GM19397 (cell line): Measurements from ENCODE around the gene PAN3.
A peak's percentile ranks its signal among the peaks of the same experiment; 100 is the strongest.

ENCODE experiments used
- ATAC-seq: cut with Tn5 transposase; IDR thresholded peaks from one replicate; pipeline ENCODE4 v1.9.1; 2021; ENCODE audit warnings: mild to moderate bottlenecking, moderate library complexity; ENCODE audit not compliant: unreplicated experiment

Gene PAN3

DNA sequence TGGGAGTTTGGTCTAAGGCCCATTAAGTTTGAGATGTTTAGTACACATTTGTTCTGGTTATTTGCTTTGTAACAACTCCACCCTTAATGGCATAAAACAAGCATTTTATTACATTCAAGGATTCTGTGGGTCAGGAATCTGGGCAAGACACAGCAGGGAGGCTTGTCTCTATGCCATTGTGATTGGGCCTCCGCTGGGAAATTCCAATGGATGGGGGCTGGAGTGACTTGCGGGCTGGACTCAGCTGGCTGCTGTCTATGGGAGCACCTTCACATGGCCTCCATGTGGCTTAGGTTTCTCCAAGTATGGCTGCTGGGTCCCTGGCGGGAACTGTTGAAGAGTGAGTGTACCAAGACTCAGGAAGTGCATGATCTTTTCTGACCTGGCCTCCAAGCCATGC lies 159.0 kb downstream of the PAN3 start:
- ATAC-seq = no peak

- no peak for ATAC-seq
Observed at GRCh38 chr13:28299916-28300315, 161.6 kb downstream of the PAN3 start.

DNA sequence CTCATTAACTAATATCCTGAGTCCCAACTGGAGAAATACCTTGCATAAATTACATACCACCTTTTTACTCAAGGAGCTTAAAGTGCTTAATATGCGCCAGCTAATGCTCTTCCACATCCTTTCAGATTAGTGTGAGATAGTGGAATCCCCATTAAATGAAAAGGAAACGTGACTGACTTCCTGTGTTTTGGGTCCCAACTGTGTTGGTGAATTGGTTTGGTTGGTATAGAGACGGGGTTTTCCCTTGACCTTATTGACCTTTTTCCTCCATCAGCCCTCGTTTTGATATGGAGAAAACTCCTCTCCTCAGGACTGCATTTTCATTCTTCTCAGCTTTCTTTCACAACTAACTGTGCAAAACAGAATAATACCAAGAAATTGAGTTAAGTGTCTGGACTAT lies 163.5 kb downstream of the PAN3 start:
- ATAC-seq = no peak

DNA sequence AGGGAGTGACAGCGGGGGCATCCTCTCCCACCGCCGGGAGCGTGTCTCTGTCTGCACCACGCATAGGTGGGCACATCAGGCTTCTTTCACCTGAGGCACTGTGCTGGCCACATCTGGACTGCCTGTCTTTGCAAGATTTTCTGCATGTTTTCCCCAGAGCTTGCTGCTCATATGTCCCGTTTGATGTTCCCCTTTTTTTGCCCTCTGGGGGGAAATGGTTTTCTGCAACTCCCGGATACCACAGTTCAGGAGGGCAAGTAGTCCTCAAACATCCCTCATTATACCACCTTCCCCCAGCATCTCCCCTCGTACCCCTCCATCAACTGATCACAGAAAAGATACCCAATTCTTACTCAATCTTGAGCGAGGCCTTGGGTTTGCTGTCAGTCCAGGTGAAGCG lies 168.0 kb downstream of the PAN3 start:
- no peak for ATAC-seq

DNA sequence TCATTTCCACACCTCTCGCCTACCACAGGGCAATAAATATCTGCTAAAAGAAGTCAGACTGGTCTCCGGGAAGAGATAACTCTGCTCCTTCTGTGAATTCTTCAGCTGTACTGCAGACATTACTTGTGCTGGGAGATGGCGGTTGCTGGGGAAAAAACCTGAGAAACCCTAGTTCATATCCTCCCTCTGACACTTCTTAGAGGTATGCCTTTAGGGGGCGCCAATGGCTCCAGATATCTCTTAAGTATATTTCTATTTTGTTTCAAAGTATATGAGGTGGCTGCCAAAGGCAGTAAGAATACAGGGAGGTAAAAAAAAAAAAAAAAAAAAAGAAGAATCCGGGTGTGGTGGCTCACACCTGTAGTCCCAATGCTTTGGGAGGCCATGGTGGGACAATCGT lies 175.2 kb downstream of the PAN3 start:
- no peak for ATAC-seq

GRCh38 chr13:28314879-28315278 lies 176.5 kb downstream of the PAN3 start:
- no peak for ATAC-seq

DNA sequence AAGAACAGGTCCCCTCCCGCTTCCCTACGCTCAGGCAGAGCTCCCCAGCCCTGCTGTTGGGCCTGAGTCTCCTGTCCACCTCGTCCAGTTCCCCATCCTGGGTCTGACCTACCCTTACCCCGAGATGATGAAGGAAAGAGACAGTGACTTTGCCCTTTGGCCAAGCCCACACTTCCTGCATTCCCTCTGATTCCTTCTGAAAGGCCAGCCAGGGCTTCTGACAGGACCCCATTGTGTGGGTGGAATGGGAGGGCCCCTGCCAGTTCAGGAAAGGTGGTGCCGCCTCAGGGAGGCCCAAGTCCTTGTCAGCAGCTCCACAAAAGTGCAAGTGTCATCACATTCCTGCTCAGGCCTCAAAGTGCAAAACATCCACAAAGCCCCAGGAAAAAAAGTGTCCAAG lies 177.8 kb downstream of the PAN3 start:
- ATAC-seq = no peak

DNA sequence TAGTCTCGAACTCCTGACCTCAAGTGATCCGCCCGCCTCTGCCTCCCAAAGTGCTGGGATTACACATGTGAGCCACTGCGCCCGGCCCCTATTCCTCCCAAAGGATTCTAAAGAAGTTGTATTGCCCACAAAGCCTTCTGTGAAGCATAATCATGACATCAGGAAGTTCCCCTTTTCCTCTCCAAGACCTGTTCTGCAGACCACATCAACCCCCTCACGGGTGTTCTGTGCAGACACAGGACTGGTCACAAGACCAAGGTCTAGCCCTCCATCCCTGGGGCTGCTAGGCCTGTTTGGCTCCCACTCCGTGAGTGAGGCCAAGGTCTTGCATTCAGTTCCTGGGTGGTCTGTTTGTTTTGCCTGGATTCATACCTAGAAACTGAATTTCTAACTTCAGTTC lies 178.5 kb downstream of the PAN3 start:
- no peak for ATAC-seq

- no peak for ATAC-seq
Observed at GRCh38 chr13:28318496-28318895, 180.2 kb downstream of the PAN3 start.

- ATAC-seq = no peak
Observed at GRCh38 chr13:28319528-28319927, 181.2 kb downstream of the PAN3 start.

GRCh38 chr13:28320209-28320608 lies 181.9 kb downstream of the PAN3 start:
- no peak for ATAC-seq

- no peak for ATAC-seq
Observed at GRCh38 chr13:28320884-28321574, 182.7 kb downstream of the PAN3 start.

DNA sequence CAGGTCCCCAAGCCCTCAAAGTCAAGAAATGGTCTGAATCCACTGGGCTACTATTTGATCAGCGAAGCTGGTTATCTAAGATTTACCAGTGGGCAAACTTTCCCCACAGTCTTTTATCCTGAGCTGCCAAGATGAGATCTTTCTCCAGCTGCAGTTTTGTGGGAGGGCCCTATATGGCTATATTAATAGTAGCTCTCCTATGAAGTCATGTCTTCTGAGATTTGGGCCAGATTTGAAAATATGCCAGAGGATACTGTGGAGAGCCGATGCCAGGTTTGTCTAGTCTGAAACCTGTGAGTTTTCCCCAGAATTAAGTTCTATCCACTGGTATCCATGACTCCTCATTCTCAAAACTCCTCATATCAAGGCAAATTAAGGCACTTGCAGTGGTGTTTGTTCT lies 183.4 kb downstream of the PAN3 start:
- ATAC-seq = no peak

GRCh38 chr13:28322256-28322905 lies 184.0 kb downstream of the PAN3 start:
- no peak for ATAC-seq

GRCh38 chr13:28324181-28324789 lies 185.9 kb downstream of the PAN3 start:
- ATAC-seq = peak; percentile 60

DNA sequence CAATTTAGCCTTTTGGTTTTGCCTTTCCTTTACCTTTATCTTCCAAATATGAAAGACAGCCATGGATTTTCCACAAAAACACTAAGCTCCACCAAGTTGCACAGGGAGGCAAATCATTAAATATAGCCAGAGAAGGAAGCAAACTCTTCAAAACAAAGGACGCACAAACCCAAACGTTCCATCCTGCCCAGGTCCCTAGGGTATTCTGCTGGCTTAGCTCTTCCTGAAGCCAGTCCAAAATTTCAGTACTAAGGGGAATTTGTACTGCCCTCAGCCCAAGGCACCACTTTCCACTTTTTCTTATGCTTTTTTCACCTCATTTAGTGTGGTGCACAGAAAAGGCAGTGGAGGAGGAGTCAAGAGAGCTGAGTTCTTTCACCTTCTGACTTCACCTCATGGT lies 186.7 kb downstream of the PAN3 start:
- no peak for ATAC-seq

DNA sequence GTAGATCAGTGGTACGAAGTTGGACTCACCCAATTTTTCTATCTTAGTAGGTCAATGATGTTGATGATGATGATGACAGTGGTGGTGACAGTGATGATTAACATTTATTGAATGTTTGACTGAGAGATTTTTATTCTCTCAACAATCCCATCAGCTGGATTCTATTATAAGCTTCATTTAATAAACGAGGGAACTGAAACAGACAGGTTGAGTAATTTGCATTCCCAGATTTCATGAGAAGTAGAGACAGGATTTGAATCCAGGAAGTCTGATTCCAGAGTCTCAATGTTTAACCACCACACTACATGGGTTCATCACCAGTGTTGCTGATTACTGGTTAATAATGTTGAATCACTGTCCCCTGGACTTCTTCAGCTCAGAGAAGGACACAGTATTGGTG lies 187.7 kb downstream of the PAN3 start:
- ATAC-seq = no peak

GRCh38 chr13:28327373-28328270 lies 189.3 kb downstream of the PAN3 start:
- no peak for ATAC-seq

DNA sequence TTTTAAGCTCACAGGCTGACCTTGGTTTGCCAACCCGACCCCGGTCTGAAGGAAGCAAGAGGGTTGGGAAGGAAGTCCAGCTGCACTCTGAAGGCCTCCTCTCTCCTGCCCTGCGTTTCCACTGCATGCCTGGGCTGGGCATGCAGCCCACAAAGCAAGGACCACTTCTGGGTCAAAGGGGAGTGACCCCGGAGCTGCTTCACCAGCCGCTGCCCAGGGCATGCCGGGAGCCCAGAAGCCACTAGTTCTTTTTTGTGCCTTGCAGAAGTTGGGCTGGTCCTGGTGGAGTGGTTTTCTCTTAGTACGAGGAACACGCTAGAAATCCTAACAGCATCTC lies 189.9 kb downstream of the PAN3 start:
- no peak for ATAC-seq

GRCh38 chr13:28329395-28330158 lies 191.2 kb downstream of the PAN3 start:
- ATAC-seq = no peak
